ENCODE data around the gene OTX1.

OTX1 gene

GRCh38 chr2:63092857-63093256 is 42.2 kb downstream of the OTX1 start:
- H3K4me3 ChIP-seq (ENCODE audit: low read length): no peak overlapping the region
- no peak for TF ChIP-seq ZNF274 (IDR thresholded peaks at IDR 0.05; ENCODE audit: low read depth, low read length)

- H3K4me3 ChIP-seq (ENCODE audit: low read length): no peak overlapping the region
- no peak for TF ChIP-seq ZNF274 (IDR thresholded peaks at IDR 0.05; ENCODE audit: low read depth, low read length)
Measured at GRCh38 chr2:63093502-63093901, 42.9 kb downstream of the OTX1 start.

GRCh38 chr2:63096491-63096890 is 45.9 kb downstream of the OTX1 start:
- H3K4me3 ChIP-seq (ENCODE audit: low read length): no peak overlapping the region
- TF ChIP-seq ZNF274 (IDR thresholded peaks at IDR 0.05; ENCODE audit: low read depth, low read length): no peak

GRCh38 chr2:63099032-63099431 is 48.4 kb downstream of the OTX1 start:
- H3K4me3 ChIP-seq (ENCODE audit: low read length): no peak overlapping the region
- no peak for TF ChIP-seq ZNF274 (IDR thresholded peaks at IDR 0.05; ENCODE audit: low read depth, low read length)

- no peak for TF ChIP-seq ZNF274 (IDR thresholded peaks at IDR 0.05; ENCODE audit: low read depth, low read length)
- H3K4me3 ChIP-seq (ENCODE audit: low read length): no peak overlapping the region
Measured at GRCh38 chr2:63101954-63102353, 51.3 kb downstream of the OTX1 start.

- TF ChIP-seq ZNF274 (IDR thresholded peaks at IDR 0.05; ENCODE audit: low read depth, low read length): no peak
- no peak overlapping the region for H3K4me3 ChIP-seq (ENCODE audit: low read length)
Measured at GRCh38 chr2:63104482-63104881, 53.9 kb downstream of the OTX1 start.
